ENCODE results near the gene GFOD2. TPM values are rescaled to one million over a fixed set of nuclear protein-coding genes. Genes with fewer than 3 reads are reported as not detected.

The GFOD2 gene
- total and polyA plus RNA-seq, 2 of the 13 experiments (the other 11 are each of a cell fraction or from before 2014, with no cell fraction given): 11.1 to 17.2 TPM

DNA sequence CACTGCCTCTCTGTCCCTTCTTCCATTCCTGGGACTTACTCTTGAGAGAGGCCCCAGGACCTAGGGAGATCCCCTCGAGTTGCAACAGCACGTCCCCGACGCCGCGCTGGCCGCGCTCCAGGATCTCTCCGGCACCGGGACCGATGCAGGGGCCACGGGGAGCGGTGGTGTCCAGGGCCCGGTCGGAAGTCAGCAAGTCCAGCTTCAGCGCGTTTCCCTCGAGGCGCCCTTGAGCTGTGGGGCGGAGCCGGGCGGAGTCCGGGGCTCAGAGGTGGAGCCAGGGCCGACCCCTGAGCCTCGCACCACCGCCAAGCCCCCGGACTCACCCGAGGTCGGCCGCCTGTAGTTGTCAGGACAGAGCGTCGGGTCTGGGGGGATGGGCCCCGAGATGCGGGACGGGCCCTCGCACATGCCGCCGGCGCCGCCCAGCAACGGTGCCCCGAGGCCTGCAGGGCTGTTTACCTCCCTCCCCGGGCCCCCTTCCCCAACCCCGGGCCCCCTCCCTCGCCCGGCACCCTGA, 53.0 kb downstream of the GFOD2 start (continued):
- TF ChIP-seq NR3C1 (CRISPR knock-in tag; IDR thresholded peaks at IDR 0.05) (no peak), REXO4 (CRISPR knock-in tag; IDR thresholded peaks at IDR 0.05; ENCODE audit: borderline replicate concordance) (no peak), FOSL1 (CRISPR knock-in tag; IDR thresholded peaks at IDR 0.05; ENCODE audit: borderline replicate concordance) (no peak), ZMYM3 (CRISPR knock-in tag; IDR thresholded peaks at IDR 0.05) (peak; percentile 21), ZNF781 (CRISPR knock-in tag; IDR thresholded peaks at IDR 0.05; ENCODE audit: borderline replicate concordance, not compliant biosample characterization) (peak; percentile 24), ZNF816 (CRISPR knock-in tag; IDR thresholded peaks at IDR 0.05; ENCODE audit: borderline replicate concordance) (no peak), TEAD3 (CRISPR knock-in tag; optimal IDR thresholded peaks at IDR 0.05; ENCODE audit: borderline replicate concordance) (no peak), MLLT10 (CRISPR knock-in tag; IDR thresholded peaks at IDR 0.05) (no peak), SIX1 (CRISPR knock-in tag; IDR thresholded peaks at IDR 0.05; ENCODE audit: borderline replicate concordance) (no peak), DPF2 (CRISPR knock-in tag; IDR thresholded peaks at IDR 0.05; ENCODE audit: borderline replicate concordance, low read depth) (peak; percentile 45; the same call in 1 of the 2 replicates), GATA4 (IDR thresholded peaks at IDR 0.05; ENCODE audit: borderline replicate concordance, low read depth) (no peak), THAP11 (CRISPR knock-in tag; IDR thresholded peaks at IDR 0.05) (no peak), ZNF530 (CRISPR knock-in tag; IDR thresholded peaks at IDR 0.05; ENCODE audit: low read depth) (no peak), ZNF17 (CRISPR knock-in tag; IDR thresholded peaks at IDR 0.05) (no peak), ZMYM2 (CRISPR knock-in tag; IDR thresholded peaks at IDR 0.05) (0 out of 2 replicates have a peak, but pooled peaks have one; percentile 34)
- TF ChIP-seq, protein P1, sequence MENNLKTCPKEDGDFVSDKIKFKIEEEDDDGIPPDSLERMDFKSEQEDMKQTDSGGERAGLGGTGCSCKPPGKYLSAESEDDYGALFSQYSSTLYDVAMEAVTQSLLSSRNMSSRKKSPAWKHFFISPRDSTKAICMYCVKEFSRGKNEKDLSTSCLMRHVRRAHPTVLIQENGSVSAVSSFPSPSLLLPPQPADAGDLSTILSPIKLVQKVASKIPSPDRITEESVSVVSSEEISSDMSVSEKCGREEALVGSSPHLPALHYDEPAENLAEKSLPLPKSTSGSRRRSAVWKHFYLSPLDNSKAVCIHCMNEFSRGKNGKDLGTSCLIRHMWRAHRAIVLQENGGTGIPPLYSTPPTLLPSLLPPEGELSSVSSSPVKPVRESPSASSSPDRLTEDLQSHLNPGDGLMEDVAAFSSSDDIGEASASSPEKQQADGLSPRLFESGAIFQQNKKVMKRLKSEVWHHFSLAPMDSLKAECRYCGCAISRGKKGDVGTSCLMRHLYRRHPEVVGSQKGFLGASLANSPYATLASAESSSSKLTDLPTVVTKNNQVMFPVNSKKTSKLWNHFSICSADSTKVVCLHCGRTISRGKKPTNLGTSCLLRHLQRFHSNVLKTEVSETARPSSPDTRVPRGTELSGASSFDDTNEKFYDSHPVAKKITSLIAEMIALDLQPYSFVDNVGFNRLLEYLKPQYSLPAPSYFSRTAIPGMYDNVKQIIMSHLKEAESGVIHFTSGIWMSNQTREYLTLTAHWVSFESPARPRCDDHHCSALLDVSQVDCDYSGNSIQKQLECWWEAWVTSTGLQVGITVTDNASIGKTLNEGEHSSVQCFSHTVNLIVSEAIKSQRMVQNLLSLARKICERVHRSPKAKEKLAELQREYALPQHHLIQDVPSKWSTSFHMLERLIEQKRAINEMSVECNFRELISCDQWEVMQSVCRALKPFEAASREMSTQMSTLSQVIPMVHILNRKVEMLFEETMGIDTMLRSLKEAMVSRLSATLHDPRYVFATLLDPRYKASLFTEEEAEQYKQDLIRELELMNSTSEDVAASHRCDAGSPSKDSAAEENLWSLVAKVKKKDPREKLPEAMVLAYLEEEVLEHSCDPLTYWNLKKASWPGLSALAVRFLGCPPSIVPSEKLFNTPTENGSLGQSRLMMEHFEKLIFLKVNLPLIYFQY (CRISPR knock-in tag; IDR thresholded peaks at IDR 0.05; ENCODE audit: borderline replicate concordance): peak; percentile 70
- TF ChIP-seq, protein P2, sequence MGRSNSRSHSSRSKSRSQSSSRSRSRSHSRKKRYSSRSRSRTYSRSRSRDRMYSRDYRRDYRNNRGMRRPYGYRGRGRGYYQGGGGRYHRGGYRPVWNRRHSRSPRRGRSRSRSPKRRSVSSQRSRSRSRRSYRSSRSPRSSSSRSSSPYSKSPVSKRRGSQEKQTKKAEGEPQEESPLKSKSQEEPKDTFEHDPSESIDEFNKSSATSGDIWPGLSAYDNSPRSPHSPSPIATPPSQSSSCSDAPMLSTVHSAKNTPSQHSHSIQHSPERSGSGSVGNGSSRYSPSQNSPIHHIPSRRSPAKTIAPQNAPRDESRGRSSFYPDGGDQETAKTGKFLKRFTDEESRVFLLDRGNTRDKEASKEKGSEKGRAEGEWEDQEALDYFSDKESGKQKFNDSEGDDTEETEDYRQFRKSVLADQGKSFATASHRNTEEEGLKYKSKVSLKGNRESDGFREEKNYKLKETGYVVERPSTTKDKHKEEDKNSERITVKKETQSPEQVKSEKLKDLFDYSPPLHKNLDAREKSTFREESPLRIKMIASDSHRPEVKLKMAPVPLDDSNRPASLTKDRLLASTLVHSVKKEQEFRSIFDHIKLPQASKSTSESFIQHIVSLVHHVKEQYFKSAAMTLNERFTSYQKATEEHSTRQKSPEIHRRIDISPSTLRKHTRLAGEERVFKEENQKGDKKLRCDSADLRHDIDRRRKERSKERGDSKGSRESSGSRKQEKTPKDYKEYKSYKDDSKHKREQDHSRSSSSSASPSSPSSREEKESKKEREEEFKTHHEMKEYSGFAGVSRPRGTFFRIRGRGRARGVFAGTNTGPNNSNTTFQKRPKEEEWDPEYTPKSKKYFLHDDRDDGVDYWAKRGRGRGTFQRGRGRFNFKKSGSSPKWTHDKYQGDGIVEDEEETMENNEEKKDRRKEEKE (IDR thresholded peaks at IDR 0.05): no peak
- TF ChIP-seq, protein P3, sequence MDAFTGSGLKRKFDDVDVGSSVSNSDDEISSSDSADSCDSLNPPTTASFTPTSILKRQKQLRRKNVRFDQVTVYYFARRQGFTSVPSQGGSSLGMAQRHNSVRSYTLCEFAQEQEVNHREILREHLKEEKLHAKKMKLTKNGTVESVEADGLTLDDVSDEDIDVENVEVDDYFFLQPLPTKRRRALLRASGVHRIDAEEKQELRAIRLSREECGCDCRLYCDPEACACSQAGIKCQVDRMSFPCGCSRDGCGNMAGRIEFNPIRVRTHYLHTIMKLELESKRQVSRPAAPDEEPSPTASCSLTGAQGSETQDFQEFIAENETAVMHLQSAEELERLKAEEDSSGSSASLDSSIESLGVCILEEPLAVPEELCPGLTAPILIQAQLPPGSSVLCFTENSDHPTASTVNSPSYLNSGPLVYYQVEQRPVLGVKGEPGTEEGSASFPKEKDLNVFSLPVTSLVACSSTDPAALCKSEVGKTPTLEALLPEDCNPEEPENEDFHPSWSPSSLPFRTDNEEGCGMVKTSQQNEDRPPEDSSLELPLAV (CRISPR knock-in tag; conservative IDR thresholded peaks at IDR 0.05; ENCODE audit: low read depth): no peak
- TF ChIP-seq, protein P4, sequence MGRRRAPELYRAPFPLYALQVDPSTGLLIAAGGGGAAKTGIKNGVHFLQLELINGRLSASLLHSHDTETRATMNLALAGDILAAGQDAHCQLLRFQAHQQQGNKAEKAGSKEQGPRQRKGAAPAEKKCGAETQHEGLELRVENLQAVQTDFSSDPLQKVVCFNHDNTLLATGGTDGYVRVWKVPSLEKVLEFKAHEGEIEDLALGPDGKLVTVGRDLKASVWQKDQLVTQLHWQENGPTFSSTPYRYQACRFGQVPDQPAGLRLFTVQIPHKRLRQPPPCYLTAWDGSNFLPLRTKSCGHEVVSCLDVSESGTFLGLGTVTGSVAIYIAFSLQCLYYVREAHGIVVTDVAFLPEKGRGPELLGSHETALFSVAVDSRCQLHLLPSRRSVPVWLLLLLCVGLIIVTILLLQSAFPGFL (CRISPR knock-in tag; IDR thresholded peaks at IDR 0.05): no peak
